Measurements from ENCODE around the gene LRPAP1.
"Not testable (repeated sequence)": the region's sequence is repeated elsewhere in the genome, so short reads cannot be mapped to it uniquely, and the experiment has no call there.

DNA sequence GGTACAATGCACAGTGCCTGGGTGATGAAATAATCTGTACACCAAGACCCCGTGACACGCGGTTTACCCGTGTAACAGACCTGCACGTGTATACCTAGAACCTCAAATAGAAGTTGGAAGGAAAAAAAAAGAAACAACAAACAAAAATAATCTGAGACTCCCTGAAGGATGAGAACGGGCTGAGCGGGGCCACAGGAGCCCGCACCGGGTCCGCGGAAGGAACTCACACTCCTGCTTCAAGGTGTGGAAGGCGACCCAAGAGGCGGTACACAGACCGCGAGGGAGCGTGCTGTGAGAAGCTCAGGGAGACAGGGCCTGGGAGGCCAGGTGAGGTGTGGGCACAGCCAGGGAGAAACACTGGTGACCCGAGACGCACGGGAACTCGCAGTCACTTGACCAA lies 42.1 kb upstream of the LRPAP1 start:
- not testable (repeated sequence) for TF ChIP-seq MAX (IDR thresholded peaks at IDR 0.05; ENCODE audit: low read depth, low read length); POLR2A (IDR thresholded peaks at IDR 0.05; ENCODE audit: extremely low read depth, insufficient read length)
- TF ChIP-seq, protein P1, sequence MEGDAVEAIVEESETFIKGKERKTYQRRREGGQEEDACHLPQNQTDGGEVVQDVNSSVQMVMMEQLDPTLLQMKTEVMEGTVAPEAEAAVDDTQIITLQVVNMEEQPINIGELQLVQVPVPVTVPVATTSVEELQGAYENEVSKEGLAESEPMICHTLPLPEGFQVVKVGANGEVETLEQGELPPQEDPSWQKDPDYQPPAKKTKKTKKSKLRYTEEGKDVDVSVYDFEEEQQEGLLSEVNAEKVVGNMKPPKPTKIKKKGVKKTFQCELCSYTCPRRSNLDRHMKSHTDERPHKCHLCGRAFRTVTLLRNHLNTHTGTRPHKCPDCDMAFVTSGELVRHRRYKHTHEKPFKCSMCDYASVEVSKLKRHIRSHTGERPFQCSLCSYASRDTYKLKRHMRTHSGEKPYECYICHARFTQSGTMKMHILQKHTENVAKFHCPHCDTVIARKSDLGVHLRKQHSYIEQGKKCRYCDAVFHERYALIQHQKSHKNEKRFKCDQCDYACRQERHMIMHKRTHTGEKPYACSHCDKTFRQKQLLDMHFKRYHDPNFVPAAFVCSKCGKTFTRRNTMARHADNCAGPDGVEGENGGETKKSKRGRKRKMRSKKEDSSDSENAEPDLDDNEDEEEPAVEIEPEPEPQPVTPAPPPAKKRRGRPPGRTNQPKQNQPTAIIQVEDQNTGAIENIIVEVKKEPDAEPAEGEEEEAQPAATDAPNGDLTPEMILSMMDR (IDR thresholded peaks at IDR 0.05; ENCODE audit: low read depth, low read length): not testable (repeated sequence)

Data from NB4 (cell line).